MM.1S (cell line): ENCODE results near the gene HS6ST1.
"Not testable (repeated sequence)": the region's sequence is repeated elsewhere in the genome, so short reads cannot be mapped to it uniquely, and the experiment has no call there.

Experiments
- EZH2 ChIP-seq: fragments of 300-600 bp; sonication (generic); optimal IDR thresholded peaks from 2 replicates; pipeline ENCODE3; 2017; ENCODE audit warnings: low read depth, mild to moderate bottlenecking, antibody characterized with exemption, low read length, mixed read lengths
- EZH2phosphoT487 ChIP-seq: fragments of 300-600 bp; sonication (generic); IDR thresholded peaks from 2 replicates; pipeline ENCODE4 v1.6.1; 2018; ENCODE audit warnings: antibody characterized with exemption, low read length
- TF ChIP-seq, protein P1 (sequence below): fragments of 300-600 bp; sonication (generic); IDR thresholded peaks from 2 replicates; pipeline ENCODE4 v1.5.1; 2016; ENCODE audit warnings: antibody characterized with exemption, low read length, mixed read lengths

DNA sequence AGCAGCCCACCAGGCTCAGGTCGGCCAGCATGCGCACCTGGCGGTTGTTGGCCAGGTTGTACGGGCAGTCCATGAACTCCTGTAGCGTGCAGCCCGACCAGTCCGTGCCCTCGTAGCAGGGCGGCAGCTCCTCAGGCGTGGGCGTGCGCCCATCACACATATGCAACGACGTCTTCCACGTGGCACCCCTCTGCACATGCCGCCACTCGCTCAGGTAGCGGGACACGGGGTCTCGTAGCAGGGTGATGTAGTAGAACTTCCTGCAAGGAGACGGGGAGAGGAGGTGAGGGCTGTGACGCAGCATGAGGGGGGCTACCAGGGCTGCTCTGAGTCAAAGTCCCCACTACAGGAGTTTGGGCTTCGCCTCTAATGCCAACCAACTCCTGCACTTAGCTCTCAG lies 50.1 kb downstream of the HS6ST1 start:
- TF ChIP-seq, protein P1, sequence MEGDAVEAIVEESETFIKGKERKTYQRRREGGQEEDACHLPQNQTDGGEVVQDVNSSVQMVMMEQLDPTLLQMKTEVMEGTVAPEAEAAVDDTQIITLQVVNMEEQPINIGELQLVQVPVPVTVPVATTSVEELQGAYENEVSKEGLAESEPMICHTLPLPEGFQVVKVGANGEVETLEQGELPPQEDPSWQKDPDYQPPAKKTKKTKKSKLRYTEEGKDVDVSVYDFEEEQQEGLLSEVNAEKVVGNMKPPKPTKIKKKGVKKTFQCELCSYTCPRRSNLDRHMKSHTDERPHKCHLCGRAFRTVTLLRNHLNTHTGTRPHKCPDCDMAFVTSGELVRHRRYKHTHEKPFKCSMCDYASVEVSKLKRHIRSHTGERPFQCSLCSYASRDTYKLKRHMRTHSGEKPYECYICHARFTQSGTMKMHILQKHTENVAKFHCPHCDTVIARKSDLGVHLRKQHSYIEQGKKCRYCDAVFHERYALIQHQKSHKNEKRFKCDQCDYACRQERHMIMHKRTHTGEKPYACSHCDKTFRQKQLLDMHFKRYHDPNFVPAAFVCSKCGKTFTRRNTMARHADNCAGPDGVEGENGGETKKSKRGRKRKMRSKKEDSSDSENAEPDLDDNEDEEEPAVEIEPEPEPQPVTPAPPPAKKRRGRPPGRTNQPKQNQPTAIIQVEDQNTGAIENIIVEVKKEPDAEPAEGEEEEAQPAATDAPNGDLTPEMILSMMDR = not testable (repeated sequence)
- not testable (repeated sequence) for TF ChIP-seq EZH2, EZH2phosphoT487
